Measurements from ENCODE around the gene CHRNA10.
"Not testable (repeated sequence)": the region's sequence is repeated elsewhere in the genome, so short reads cannot be mapped to it uniquely, and the experiment has no call there.

The CHRNA10 gene

GRCh38 chr11:3659595-3660515, 11.3 kb downstream of the CHRNA10 start:
- no peak for DNase-seq (ENCODE audit: low read depth)
- no peak overlapping the region for H3K4me3 ChIP-seq (ENCODE audit: low read length)
- TF ChIP-seq CTCF (IDR thresholded peaks at IDR 0.05; ENCODE audit: insufficient read depth, low read depth, low read length, missing control alignments), result no peak

- no peak for DNase-seq (ENCODE audit: low read depth)
- H3K4me3 ChIP-seq (ENCODE audit: low read length), result no peak overlapping the region
- no peak for TF ChIP-seq CTCF (IDR thresholded peaks at IDR 0.05; ENCODE audit: insufficient read depth, low read depth, low read length, missing control alignments)
These were observed 12.9 kb downstream of the CHRNA10 start for GRCh38 chr11:3658252-3658651.

GRCh38 chr11:3657331-3657730, 13.9 kb downstream of the CHRNA10 start:
- not testable (repeated sequence) for H3K4me3 ChIP-seq (ENCODE audit: low read length); DNase-seq (ENCODE audit: low read depth)

- DNase-seq (ENCODE audit: low read depth), result no peak
- TF ChIP-seq CTCF (IDR thresholded peaks at IDR 0.05; ENCODE audit: insufficient read depth, low read depth, low read length, missing control alignments), result no peak
- H3K4me3 ChIP-seq (ENCODE audit: low read length), result no peak overlapping the region
These were observed 15.6 kb downstream of the CHRNA10 start for GRCh38 chr11:3655547-3655946.

GRCh38 chr11:3652514-3652913, 18.7 kb downstream of the CHRNA10 start:
- not testable (repeated sequence) for DNase-seq (ENCODE audit: low read depth); H3K4me3 ChIP-seq (ENCODE audit: low read length)

GRCh38 chr11:3649374-3649773, 21.8 kb downstream of the CHRNA10 start:
- not testable (repeated sequence) for DNase-seq (ENCODE audit: low read depth); H3K4me3 ChIP-seq (ENCODE audit: low read length)

GRCh38 chr11:3648843-3649242, 22.3 kb downstream of the CHRNA10 start:
- not testable (repeated sequence) for H3K4me3 ChIP-seq (ENCODE audit: low read length); DNase-seq (ENCODE audit: low read depth)

GRCh38 chr11:3645552-3645951, 25.6 kb downstream of the CHRNA10 start:
- no peak for DNase-seq (ENCODE audit: low read depth)
- H3K4me3 ChIP-seq (ENCODE audit: low read length), result no peak overlapping the region
- TF ChIP-seq CTCF (IDR thresholded peaks at IDR 0.05; ENCODE audit: insufficient read depth, low read depth, low read length, missing control alignments), result no peak

GRCh38 chr11:3644817-3645235, 26.4 kb downstream of the CHRNA10 start, which contains the start of gene ART1:
ART1 (plus strand) TSS chr11:3645128; CDS start chr11:3659214, 14,086 bp downstream.
- DNase-seq (ENCODE audit: low read depth), result no peak
- no peak within 1 kb of the TSS for H3K4me3 ChIP-seq (ENCODE audit: low read length)
- no peak for TF ChIP-seq CTCF (IDR thresholded peaks at IDR 0.05; ENCODE audit: insufficient read depth, low read depth, low read length, missing control alignments)

GRCh38 chr11:3643102-3643546, 28.1 kb downstream of the CHRNA10 start:
- DNase-seq (ENCODE audit: low read depth); H3K4me3 ChIP-seq (ENCODE audit: low read length): not testable (repeated sequence)
